ENCODE measurements around the gene DNAH8.
A peak's percentile ranks its signal among the peaks of the same experiment; 100 is the strongest.

The DNAH8 gene

GRCh38 chr6:38716825-38717224 is 1.7 kb downstream of the DNAH8 start:
- Mint-ChIP-seq H3K36me3 (ENCODE audit: low read depth) (no peaks in the 10 kb centered on the region), H3K27me3 (ENCODE audit: low read depth) (peaks cover 28% of the 10 kb centered on the region), H3K27ac (no peak overlapping the region), H3K4me1 (peaks cover 15% of the 10 kb centered on the region), H3K9me3 (no peaks in the 10 kb centered on the region), H3K4me3 (no peak overlapping the region)
- no peak for TF ChIP-seq CTCF (IDR thresholded peaks at IDR 0.05; ENCODE audit: unreplicated experiment in 3 of 3)

GRCh38 chr6:38719358-38719757 is 4.2 kb downstream of the DNAH8 start:
- H3K27ac Mint-ChIP-seq, result no peak overlapping the region
- no peaks in the 10 kb centered on the region for H3K36me3 Mint-ChIP-seq (ENCODE audit: low read depth)
- TF ChIP-seq CTCF (IDR thresholded peaks at IDR 0.05; ENCODE audit: unreplicated experiment in 3 of 3), result no peak

GRCh38 chr6:38720295-38720694 is 5.2 kb downstream of the DNAH8 start:
- Mint-ChIP-seq H3K9me3 (no peaks in the 10 kb centered on the region), H3K27me3 (ENCODE audit: low read depth) (peaks cover 11% of the 10 kb centered on the region), H3K36me3 (ENCODE audit: low read depth) (no peaks in the 10 kb centered on the region), H3K4me3 (no peak overlapping the region), H3K4me1 (peaks cover 17% of the 10 kb centered on the region), H3K27ac (peak overlapping the region; percentile 34 to 65 (median 47))
- no peak for TF ChIP-seq CTCF (IDR thresholded peaks at IDR 0.05; ENCODE audit: unreplicated experiment in 3 of 3)

More at GRCh38 chr6:38719358-38719757, 4.2 kb downstream of the DNAH8 start:
- no peak overlapping the region for H3K4me3 Mint-ChIP-seq
- H3K27me3 Mint-ChIP-seq (ENCODE audit: low read depth), result peaks cover 14% of the 10 kb centered on the region
- peaks cover 19% of the 10 kb centered on the region for H3K4me1 Mint-ChIP-seq
- no peaks in the 10 kb centered on the region for H3K9me3 Mint-ChIP-seq

- peaks cover 4% of the 10 kb centered on the region for H3K27me3 Mint-ChIP-seq (ENCODE audit: low read depth)
- peak overlapping the region; percentile 87 to 93 (median 88) for H3K27ac Mint-ChIP-seq
- H3K9me3 Mint-ChIP-seq, result no peaks in the 10 kb centered on the region
- no peaks in the 10 kb centered on the region for H3K36me3 Mint-ChIP-seq (ENCODE audit: low read depth)
- H3K4me1 Mint-ChIP-seq, result peaks cover 17% of the 10 kb centered on the region
- no peak for TF ChIP-seq CTCF (IDR thresholded peaks at IDR 0.05; ENCODE audit: unreplicated experiment in 3 of 3)
- peak overlapping the region in 2 of 3 experiments; percentile 25 to 51 for H3K4me3 Mint-ChIP-seq
Observed at GRCh38 chr6:38722038-38722437, 6.9 kb downstream of the DNAH8 start.

GRCh38 chr6:38722727-38723334 is 7.7 kb downstream of the DNAH8 start:
- Mint-ChIP-seq H3K4me1 (peaks cover 17% of the 10 kb centered on the region), H3K36me3 (ENCODE audit: low read depth) (no peaks in the 10 kb centered on the region), H3K9me3 (no peaks in the 10 kb centered on the region), H3K27me3 (ENCODE audit: low read depth) (no peaks in the 10 kb centered on the region), H3K27ac (peak overlapping the region; percentile 87 to 93 (median 88)), H3K4me3 (peak overlapping the region in 1 of 3 experiments; percentile 12)
- no peak for TF ChIP-seq CTCF (IDR thresholded peaks at IDR 0.05; ENCODE audit: unreplicated experiment in 3 of 3)

GRCh38 chr6:38723783-38724182 is 8.7 kb downstream of the DNAH8 start:
- H3K27ac Mint-ChIP-seq, result no peak overlapping the region
- no peaks in the 10 kb centered on the region for H3K9me3 Mint-ChIP-seq
- no peaks in the 10 kb centered on the region for H3K27me3 Mint-ChIP-seq (ENCODE audit: low read depth)
- H3K36me3 Mint-ChIP-seq (ENCODE audit: low read depth), result no peaks in the 10 kb centered on the region
- peaks cover 22% of the 10 kb centered on the region for H3K4me1 Mint-ChIP-seq
- no peak overlapping the region for H3K4me3 Mint-ChIP-seq
- TF ChIP-seq CTCF (IDR thresholded peaks at IDR 0.05; ENCODE audit: unreplicated experiment in 3 of 3), result no peak
